ENCODE data around the gene RFX1.
"Not testable (repeated sequence)": the region's sequence is repeated elsewhere in the genome, so short reads cannot be mapped to it uniquely, and the experiment has no call there.

The RFX1 gene

DNA sequence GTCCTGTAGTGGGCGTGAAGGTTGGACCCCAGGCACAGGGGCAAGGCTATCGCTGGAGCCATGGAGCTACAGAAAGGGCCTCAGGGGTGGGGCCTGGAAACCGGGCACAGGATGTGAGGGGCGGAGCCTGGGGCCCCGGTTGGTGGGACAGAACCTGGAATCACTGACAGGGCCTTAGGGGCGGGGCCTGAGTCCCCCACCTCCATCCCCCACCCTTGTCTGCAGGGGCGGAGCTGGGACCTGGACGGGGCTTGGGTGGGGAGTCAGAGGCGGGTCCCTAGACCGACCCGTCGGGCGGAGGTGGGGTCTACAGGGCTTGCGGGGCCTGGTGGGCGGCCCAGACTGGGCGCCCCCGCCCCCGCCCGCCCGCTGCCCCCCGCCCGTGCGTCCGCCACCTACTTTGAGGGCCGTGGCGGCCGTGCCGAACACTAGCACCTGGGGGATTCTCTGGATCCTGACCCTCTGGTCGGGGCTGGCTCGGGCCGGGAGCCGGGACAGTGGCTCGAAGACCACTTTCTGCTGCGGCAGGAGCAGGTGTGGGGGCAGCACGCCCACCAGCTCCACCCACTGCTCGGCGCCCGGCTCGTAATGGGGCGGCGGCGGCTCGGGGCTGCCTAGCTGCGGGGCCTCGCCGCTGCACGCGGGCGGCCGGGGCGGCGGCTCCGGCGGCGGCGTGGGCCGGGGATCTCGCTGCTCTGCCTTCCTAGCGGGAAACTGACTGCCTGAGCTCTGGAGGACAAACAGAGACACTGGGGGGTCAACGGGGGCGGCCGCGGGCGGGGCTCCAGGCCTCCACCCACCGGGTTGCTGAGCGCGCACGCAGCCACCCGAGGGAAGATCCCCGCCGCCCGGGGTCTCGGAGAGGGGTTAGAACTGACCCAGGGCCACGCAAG, 27.5 kb downstream of the RFX1 start:
- DNase-seq, result no peak

DNA sequence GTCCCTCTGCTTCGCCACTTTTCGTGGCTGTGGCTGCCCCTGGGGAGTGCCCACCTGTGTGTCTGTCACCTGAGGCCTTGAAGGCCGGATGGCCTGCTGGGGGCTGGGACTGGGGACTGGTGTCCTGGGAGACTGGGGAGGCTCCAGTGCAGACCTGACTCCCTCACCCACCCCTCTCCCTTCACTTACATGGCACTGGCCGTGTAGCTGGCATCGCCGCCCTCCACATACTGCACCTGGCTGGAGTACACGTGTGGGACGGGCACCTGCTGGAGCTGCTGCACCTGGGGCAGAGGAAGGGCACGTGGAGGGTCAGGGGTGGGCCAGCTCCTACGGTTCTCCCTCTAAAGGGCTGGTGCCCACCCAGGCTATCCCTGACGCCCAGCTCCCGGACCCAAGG, 28.3 kb downstream of the RFX1 start:
- no peak for DNase-seq

DNA sequence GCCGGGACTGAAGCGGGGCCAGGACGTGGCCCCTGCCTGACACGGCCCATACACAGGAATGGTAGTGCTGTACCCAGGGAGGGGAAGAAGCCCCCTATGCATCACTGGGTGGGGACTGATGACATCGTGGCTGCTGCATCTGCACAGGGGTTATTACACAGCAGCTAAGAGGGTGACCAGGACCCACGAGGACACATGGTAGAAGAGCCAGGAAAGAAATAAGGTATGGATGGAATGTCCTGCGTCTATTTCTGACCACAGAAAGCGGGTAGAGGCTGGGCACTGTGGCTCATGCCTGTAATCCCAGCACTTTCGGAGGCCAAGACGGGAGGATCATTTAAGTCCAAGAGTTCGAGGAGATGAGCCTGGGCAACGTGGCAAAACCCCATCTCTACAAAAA, 29.7 kb downstream of the RFX1 start:
- DNase-seq, result no peak

DNA sequence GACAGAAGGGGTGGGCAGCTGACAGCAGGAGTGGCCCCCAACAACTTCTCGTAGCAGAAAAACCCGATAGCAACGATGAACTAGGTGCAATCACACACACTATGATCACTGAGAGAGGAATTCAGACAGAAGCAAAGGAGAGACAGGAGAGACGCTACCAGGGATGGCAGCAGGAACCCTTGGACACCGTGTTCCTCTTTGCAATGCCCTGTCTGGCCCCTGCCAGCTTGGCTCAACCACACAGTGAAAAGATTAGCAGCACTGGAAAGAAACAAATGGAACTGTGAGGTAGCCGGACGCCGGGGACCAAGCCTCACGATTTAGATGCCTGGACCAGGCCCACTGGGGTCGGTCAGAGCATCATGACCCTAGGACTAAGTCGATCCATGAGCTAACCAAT, 30.2 kb downstream of the RFX1 start:
- DNase-seq, result no peak

DNA sequence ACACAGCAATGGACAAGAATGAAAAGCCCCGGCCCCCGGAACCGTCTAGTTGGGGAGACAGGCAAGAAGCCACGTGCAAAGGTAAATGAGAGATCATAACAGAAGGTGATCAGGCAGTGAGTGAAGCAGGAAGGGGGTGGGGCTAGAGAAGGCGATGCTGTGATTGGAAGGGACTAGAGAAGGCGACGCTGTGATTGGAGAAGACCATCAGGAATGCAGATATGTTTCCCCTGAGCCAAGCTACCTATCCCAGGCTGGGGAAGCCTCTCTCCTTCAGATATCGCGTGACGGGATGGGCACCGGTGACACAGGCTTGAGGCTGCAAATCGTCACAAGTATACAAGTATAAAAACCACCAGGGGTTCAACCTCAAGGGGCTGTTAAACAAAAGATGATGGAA, 32.0 kb downstream of the RFX1 start:
- no peak for DNase-seq

DNA sequence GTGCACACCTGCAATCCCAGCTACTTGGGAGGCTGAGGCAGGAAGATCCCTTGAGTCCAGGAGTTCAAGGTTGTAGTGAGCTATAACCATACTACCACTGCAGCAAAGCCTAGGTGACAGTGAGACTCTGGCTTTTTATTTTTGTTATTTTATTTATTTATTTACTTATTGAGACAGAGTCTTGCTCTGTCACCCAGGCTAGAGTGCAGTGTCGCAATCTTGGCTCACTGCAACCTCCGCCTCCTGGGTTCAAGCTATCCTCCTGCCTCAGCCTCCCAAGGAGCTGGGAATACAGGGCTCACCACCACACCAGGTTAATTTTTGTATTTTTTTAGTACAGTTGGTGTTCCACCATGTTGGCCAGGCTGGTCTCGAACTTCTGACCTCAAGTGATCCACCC, 32.6 kb downstream of the RFX1 start:
- not testable (repeated sequence) for DNase-seq

DNA sequence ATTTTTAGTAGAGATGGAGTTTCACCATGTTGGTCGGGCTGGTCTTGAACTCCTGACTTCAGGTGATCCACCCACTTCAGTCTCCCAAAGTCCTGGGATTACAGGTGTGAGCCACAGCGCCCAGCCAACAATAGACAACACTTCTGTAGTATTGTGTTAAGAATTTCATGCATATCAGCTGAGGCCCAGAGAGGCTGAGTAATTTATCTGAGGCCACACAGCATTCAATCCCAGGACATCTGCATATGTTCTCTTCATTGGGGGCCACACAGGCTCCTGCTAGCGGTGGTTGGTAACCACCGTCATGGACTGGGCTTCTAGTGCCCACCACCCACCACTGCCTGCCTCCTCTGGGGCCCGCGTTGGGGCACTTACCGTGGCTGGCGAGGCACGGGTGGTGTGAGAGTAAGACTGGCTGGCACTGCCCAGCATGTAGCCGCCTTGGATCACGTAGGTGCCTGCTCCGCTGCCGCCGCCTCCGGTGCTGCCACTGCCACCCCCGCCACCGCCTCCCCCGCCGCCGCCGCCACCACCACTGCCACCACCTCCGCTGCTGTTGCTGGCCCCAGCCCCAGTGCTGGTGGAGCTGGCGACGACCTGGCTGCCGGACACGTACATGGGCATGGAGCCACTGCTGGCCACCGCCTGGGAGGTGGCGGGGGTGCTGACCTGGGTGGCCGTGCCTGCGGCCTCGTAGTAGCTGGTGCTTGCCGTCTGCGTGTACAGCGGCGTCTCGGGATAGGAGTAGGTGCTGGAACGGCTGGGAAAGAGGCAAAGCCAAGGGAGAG, 33.6 kb downstream of the RFX1 start:
- DNase-seq, result no peak

DNA sequence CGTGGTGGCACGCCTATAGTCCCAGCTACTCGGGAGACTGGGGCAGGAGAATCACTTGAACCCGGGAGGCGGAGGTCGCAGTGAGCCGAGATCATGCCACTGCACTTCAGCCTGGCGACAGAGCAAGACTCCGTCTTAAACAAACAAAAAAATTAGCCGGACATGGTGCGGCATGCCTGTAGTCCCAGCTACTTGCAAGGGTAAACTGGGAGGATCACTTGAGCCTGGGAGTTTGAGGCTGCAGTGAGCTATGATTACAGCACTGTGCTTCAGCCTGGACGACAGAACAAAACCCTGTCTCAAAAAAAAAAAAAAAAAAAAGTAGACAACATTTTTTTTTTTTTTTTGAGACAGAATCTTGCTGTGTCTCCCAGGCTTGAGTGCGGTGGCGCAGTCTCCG, 34.3 kb downstream of the RFX1 start:
- DNase-seq, result not testable (repeated sequence)

DNA sequence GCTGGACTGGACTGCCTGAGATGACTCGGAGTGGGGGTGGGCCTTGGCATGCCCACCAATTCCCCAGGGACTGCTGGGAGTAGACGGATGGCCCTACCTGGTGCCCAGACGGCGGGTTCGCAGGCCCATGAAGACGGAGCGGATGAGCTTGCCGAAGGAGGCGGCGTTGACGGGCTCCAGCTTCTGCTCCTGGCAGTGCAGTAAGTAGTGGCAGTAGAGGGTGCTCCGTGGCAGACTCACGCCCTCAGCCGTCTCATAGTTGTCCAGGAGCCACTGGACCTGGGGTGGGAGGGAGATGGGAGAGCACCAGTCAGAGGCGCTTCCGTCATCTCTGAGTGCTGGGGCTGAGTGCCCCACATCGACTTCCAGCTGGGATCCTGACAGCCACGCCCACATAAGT, 36.2 kb downstream of the RFX1 start:
- no peak for DNase-seq

DNA sequence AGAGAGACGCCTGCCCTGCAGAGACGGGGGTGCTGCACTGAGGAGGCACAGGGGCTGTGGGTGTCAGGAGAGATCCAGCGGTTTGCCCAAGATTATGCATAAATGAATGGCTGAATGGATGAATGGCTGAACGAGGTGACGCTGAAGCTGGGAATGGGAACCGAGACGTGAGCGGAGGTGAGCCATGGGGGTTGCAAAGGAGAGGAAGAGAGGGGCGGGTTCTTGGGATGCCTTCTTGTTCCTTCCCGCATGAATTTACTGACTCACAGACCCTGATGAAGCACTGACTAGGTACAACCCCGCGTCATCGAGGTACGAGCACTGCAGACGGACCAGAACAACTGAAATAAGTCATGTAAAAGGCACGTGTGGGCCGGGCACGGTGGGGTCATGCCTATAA, 37.1 kb downstream of the RFX1 start:
- no peak for DNase-seq

DNA sequence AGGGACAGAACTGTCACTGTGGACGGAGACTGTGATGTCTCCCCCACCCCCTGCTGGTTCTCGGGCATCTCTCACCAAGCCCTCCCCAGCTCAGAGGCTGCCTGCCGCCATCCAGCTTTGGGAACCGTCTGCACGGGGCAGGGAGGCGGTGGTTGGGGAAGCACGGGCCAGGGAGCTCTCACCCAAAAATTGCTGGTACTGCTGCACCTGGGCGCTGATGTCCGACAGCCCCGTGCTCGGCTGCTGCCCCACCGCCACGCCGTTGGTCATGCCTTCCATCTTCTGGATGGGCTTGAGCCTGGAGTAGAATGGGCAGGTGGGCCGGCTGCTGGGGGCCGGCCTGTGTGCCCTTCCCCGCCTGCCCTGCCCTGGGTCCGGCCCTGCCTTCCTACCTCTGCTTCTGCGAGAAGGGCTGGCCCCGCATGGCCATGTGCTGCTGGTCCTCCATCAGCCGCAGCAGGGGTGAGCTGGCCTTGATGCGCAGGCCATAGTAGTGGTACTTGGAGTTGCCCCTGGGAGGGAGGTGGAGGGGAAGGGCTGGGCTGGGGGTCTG, 37.7 kb downstream of the RFX1 start:
- DNase-seq, result no peak

DNA sequence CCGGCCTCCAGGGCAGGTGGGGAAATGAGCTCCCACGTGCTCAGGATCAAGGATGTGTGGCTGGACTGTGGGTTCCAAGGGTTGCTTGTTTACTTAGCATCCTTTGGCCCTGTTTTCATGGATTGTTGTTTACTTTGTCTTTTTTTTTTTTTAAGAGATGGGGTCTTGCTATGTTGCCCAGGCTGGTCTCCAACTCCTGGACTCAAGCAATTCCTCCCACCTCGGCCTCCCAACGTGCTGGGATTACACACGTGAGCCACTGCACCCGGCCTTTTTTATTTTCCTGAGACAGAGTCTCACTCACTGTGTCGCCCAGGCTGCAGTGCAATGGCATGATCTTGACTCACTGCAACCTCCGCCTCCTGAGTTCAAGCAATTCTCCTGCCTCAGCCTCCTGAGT, 38.9 kb downstream of the RFX1 start:
- not testable (repeated sequence) for DNase-seq

DNA sequence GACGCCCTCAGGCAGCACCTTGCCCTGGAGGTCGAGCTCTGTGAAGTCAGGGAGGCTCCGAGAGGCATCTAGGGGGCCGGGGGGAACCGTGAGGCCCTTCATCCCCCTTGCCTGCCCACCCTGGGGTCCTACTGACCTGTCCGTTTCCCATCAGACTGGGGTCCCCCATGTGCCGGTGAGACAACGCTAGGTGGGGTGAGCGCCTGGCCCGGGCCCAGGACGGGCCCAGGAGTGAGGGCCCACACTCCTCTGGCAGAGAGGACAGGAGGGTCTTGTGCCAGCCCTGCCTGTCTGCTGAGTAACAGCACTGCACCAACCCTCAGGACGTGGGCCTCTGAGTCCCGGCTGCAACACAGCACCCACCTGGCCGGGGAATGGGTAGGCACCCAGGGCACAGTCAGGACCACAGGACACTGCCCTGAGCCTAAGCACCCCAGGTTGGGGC, 39.4 kb downstream of the RFX1 start:
- DNase-seq, result no peak

DNA sequence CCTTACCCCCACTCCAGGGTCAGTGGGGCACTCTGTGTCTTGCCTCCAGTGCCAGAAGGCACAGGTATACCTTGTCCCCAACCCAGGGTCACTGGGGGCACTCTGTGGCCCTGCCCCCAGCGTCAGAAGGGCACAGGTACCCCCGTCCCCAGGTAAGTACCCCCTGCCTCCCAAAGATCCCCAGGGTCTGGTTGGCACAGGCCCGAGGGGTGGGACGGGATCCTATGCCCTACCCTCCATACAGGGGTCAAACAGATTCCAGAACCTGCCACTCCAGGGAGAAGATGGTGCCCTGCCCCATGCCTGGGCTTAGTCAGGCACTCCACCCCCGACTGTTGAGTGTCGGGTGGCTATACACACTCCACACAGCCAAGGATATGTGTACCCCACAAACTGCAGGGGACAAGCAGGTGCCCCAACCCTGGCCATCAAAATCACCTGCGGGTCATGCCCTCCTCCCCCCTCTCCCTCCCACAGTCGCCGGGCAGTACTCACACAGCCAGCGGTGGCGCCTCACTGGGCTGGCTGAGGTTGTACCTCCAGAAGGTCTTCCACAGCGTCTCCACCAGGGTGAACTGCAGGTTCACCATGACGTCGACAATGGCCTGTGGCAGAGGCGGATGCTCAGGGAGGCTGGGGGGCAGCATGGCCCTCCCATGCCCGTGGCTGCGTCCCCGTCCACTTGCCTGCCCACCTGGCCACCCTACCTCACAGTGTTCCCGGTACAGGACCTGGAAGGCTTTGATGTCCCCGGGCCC, 40.0 kb downstream of the RFX1 start:
- no peak for DNase-seq

DNA sequence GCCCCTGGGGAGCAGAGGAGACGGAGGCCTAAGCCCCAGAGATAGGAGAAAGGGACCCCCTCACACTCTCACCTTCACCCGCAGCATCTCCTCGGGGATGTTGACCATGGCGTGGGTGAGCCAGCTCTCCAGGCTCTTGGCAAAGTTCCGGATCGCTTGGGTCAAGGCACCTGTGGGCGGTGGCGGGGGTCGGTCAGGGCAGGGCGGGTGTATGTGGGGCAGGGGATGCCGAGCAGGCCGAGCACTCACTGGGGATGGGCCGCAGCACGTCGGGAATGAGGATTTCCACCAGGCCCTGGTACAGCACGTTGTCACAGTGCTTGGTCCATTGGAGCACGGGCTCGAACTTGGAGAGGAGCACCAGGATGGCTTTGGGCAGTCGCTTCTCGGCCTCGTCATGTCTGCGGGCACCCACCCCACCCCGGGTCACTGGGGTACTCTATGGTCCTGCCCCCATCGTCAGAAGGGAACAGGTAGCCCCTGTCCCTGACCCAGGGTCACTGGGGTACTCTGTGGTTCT, 40.7 kb downstream of the RFX1 start:
- no peak for DNase-seq

DNA sequence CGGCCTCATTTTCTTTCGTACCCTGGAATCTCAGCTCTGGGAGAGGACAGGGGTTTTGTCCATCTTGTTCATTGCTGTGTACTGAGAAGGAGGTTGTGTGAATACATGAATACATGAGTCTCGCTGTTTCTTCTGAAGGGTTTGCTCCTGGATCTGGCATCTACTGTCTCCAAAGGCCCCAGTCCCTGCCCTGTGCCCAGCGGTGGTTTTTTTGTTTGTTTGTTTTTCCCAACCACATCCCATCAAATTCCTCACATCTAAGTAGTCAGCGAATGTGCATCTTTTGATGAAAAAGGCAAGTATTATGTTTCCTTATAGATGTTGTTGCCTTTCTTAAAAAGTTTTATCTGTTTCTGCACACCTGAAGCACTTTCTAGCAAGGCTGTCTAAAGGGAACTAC, 41.3 kb downstream of the RFX1 start:
- DNase-seq, result no peak

DNA sequence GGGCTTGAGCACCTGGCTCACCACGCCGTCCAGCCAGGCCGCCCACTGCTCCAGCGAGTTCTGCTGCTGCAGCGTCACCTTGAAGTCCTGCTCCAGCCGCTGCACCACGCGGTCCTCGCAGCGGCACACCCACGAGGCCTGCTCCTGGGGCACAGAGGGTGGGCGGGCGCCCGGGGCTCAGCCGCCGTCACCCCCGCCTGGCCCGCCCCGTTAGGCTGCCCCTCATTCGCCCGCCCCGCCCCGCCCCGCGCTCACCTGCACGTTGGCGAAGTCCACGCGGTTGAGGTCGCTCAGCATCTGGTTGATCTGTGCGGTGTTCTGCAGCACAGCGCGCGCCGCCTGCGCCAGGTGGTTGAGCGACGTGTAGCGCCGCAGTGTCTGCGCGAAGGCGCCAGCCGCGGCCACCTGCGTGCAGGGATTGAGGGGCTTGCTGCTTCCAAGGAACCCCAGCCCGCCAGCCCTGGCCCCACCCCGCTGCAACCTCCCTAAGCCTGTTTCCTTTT, 42.5 kb downstream of the RFX1 start:
- no peak for DNase-seq

DNA sequence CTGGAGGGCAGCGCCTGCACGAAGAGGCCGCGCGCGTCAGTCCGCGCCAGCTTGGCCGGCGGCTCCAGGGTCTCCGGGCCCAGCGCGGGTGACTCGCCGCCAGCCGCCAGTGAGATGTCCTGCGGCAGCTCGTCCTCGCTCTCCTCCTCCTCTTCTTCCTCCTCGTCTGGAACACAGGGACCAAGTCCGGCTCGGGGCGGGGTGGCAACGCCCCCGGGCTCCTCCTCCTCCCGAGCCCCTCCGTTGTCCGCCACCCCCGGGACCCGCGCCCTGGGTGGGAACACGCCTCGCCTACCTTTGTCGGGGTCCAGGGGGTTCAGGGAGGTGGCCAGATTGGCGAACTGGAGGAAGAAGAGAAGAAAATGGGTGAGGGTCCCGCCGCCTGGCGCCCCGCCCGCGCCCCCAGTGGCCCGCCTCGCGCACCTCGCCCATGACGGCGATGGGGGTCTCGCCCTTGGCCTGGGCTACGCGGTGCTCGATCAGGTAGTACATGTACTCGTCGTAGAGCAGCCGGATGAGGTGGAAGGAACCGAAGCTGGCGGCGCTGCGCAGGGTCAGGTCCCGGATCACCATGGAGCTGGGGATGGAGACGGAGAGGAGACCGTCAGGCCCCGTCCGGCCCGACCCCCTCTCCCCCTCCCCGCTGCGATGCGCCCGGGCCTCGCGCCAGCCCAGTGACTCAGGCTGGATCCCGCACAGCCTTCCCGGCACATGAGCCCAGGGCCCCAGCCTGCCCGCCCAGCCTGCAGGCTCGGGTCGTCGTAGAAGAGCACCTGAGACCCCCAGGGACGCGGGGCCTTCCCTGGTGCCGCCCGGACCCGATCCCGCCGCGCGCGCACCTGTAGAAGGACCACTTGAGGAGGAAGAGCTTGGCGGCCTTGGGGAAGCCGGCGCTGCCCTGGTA, 43.2 kb downstream of the RFX1 start:
- no peak for DNase-seq

DNA sequence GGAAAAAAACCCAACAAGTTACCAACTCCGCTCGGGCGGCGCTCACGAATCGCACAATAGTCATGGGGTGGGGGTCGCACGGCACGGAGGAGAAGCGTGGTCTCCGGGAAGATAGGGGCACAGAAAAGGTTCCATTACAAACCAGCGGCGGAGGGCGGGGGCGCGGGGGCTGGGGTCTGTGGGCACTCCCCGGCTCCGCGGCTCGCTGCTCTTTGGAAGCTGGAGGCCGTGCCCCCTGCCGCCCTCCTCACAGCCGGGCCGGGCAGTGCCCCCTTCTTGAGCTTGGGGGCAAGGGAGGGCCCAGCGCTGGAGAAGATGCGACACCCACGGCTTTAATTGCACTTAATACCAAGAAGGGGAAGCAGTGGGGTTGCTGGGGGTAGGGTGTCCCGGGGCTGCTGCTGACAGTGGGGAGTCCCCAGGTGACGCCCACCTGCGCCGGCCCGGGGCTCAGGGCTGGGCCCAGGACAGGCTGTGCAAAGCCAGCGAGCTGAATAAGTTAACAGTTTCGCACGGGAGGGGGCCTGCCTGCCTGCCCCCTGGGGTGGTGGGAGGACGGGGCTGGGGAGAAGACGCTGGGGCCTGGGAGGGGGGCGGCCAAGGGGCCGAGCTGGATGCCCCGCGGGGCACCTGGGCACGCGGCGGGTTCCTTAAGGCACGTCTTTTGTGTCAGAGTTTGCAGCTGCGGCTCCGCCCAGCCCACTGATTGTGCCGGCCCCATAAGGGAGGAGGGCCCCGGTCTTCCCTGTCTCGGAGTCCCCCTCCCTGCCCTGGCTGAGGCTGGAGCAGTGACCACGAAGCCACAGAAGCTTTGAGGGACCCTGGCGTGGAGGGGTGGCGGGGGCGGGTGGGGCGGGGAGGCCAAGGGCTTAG, 44.1 kb downstream of the RFX1 start:
- DNase-seq, result no peak

Data from OCI-M1 (cell line).